Erythroblast (primary cell): ENCODE data around the gene DENND2D.

Experiments used
- GATA1 ChIP-seq: IDR thresholded peaks from 2 replicates; pipeline ENCODE4 v1.6.1; 2011; ENCODE audit warnings: low read depth, mild to moderate bottlenecking, control low read depth, low read length, moderate library complexity
- POLR2A ChIP-seq: IDR thresholded peaks from 2 replicates; pipeline ENCODE4 v1.6.1; 2011; ENCODE audit warnings: mild to moderate bottlenecking, low read length

GRCh38 chr1:111221633-111222291 lies 21.3 kb upstream of the DENND2D start:
- TF ChIP-seq POLR2A: no peak
- TF ChIP-seq GATA1: no peak
